Natural killer cell treated with Interleukin-12 subunit alpha and Interleukin-12 subunit beta and Interleukin-15 and Interleukin-18, amount 100 ng/mL, for 72 hours (primary cell): ENCODE results near the gene FHIT. TPM values are rescaled to one million over a fixed set of nuclear protein-coding genes. Genes with fewer than 3 reads are reported as not detected.
"Not testable (repeated sequence)": the region's sequence is repeated elsewhere in the genome, so short reads cannot be mapped to it uniquely, and the experiment has no call there.

Experiments used
- ATAC-seq, 2 donors: fragments of 150-1000 bp; cut with Tn5 transposase in 1 of 2; sonication (Bioruptor Pico), chemical (Tn5 transposase) in 1 of 2; 2 replicates each; pipeline ENCODE4 v1.10.0; 2021
- DNase-seq: peaks from one replicate; pipeline ENCODE4 v3.0.0; 2022; ENCODE audit warnings: low spot score
- H3K27ac Mint-ChIP-seq, 2 donors: 1 replicate in 1 of 2; 2 replicates in 1 of 2; pipeline ENCODE4 v1.8.0; 2022; ENCODE audit warnings: mixed read lengths in 2 of 2, mild to moderate bottlenecking in 1 of 2, moderate library complexity in 1 of 2
- H3K27me3 Mint-ChIP-seq, 2 donors: 1 replicate in 1 of 2; 2 replicates in 1 of 2; pipeline ENCODE4 v1.8.0; 2022; ENCODE audit warnings: mixed read lengths in 2 of 2
- H3K36me3 Mint-ChIP-seq: one replicate; pipeline ENCODE4 v1.8.0; 2022; ENCODE audit warnings: mixed read lengths
- H3K4me1 Mint-ChIP-seq, 2 donors: 1 replicate in 1 of 2; 2 replicates in 1 of 2; pipeline ENCODE4 v1.8.0; 2022; ENCODE audit warnings: low read depth in 2 of 2, mixed read lengths in 2 of 2, mild to moderate bottlenecking in 1 of 2
- H3K4me3 Mint-ChIP-seq: one replicate; pipeline ENCODE4 v1.8.0; 2022; ENCODE audit warnings: mixed read lengths
- H3K9me3 Mint-ChIP-seq: 2 replicates; pipeline ENCODE4 v1.8.0; 2022; ENCODE audit warnings: mixed read lengths
- total RNA-seq, 2 donors: library from RNA; stranded (reverse); gene quantifications; one replicate each; pipeline ENCODE4 v1.2.3, GENCODE V29; 2022

The FHIT gene
- total RNA-seq, 2 donors from 2014 or later: 2.4 to 3.0 TPM

DNA sequence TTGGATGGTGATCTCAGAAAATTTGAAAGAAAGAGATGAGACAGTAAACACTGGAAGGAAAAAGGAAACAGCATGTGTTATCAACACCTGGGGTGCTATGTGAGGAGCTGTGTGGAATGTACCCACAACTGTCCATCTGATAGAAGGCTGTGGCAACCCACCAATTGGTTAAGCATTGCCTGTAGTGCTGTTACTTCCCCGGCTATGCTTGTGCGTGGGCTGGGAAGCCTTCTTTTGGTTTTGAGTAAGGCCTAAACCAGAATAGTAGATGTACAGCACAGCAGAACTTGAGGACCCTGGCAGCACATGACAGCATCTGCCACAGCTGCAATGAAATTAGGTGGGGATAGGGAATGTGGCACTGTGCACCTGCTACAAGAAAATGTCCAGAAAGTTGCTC is 184.5 kb downstream of the FHIT start:
- H3K27ac Mint-ChIP-seq: no peak overlapping the region
- DNase-seq (no peak), ATAC-seq (no peak)
- no peaks in the 10 kb centered on the region for H3K27me3 Mint-ChIP-seq
- no peaks in the 10 kb centered on the region for H3K4me1 Mint-ChIP-seq
- no peaks in the 10 kb centered on the region for H3K36me3 Mint-ChIP-seq
- H3K9me3 Mint-ChIP-seq: no peaks in the 10 kb centered on the region
- H3K4me3 Mint-ChIP-seq: no peak overlapping the region

DNA sequence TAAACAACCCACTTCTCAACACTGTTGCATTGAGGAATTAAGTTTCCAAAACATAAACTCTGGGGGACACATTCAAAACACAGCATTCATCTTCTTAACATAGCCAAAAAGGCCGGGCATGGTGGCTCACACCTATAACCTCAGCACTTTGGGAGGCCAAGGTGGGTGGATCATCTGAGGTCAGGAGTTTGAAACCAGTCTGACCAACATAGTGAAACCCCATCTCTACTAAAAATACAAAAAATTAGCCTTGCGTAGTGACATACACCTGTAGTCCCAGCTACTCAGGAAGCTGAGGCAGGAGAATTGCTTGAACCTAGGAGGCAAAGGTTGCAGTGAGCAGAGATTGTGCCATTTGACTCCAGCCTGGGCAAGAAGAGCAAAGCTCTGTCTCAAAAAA is 185.0 kb downstream of the FHIT start:
- H3K9me3 Mint-ChIP-seq, H3K27ac Mint-ChIP-seq, ATAC-seq, H3K36me3 Mint-ChIP-seq, H3K4me3 Mint-ChIP-seq, H3K27me3 Mint-ChIP-seq, DNase-seq, H3K4me1 Mint-ChIP-seq: not testable (repeated sequence)

DNA sequence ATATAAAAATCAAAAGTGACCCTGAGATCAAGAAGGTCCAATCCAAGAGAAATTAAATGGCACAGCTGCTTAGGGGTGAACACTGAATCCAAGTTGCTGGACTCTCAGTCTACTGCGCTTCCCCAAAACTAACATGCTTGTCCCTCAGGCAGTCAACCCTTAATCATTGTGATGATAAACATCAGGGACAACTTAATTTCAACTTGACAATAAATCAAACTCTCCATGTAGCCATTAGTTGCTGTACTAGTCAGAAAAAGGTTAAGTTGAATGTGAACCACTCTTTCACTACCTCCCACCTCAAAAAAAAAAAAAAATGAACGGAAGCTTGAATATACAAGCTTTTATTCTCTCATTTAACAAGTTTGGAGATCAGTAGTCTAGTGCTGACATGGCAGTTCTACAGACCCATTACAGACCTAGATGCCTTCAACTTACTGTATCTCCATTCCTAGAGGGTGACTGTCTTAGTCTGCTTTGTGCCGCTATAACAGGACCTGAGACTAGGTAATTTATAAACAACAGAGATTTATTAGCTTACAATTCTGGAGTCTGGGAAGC is 185.7 kb downstream of the FHIT start:
- Mint-ChIP-seq H3K27me3 (no peaks in the 10 kb centered on the region), H3K27ac (no peak overlapping the region), H3K9me3 (no peaks in the 10 kb centered on the region), H3K4me1 (no peaks in the 10 kb centered on the region), H3K36me3 (no peaks in the 10 kb centered on the region), H3K4me3 (no peak overlapping the region)
- DNase-seq (no peak), ATAC-seq (no peak)

DNA sequence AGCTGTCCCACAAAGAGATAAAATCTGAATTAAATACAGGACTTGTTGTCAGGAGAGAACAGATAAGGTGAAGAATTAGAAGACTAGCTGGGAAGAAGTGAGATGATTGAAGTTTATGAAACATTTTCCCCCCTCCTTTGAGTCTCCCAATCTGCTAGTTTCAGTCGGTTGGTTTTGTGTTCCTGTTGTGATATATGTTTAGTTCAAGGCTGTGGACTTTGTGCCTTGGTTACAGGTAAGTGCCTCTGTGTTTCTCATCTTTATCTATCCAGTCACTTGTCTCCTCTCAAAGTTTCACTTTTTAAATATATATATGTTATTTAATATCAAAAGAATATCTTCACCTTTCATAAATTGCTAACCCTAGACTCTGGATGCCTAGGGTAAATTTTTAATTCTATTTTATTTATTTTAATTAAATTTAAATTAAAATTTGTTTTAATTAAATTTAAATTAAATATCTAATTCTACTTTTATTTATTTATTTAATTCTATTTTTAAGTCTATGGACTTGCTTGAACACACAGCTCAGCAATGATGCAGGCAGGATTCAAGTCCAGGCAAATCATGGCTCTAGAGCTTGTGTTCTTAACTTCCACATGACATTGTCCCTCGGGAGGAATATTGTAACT is 190.0 kb downstream of the FHIT start:
- ATAC-seq (no peak), DNase-seq (no peak)
- no peaks in the 10 kb centered on the region for H3K27me3 Mint-ChIP-seq
- H3K27ac Mint-ChIP-seq: no peak overlapping the region
- no peaks in the 10 kb centered on the region for H3K9me3 Mint-ChIP-seq
- no peaks in the 10 kb centered on the region for H3K36me3 Mint-ChIP-seq
- H3K4me1 Mint-ChIP-seq: no peaks in the 10 kb centered on the region
- no peak overlapping the region for H3K4me3 Mint-ChIP-seq

DNA sequence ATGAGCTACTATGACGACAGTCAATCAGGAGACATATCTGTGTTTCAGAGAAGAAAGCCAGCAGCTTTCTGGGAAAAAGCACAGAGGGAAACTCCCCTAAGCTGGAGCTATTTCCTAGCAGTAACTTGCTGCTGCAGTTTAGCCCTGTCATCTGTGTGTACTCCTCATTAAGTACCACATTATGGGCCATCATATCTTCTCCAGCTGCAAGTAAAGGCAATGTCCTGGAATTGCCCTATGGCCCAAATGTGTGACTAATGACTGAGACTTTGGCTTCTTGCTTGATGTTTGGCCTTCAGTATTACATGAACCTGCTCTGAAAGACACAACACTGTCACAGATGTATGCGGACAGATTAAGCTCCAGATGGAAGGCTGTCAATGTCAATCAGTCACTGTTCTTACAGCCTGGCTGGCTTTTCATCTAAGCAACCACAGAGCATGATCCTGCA is 190.8 kb downstream of the FHIT start:
- Mint-ChIP-seq H3K4me3 (no peak overlapping the region), H3K36me3 (no peaks in the 10 kb centered on the region), H3K9me3 (no peaks in the 10 kb centered on the region), H3K27me3 (no peaks in the 10 kb centered on the region), H3K4me1 (no peaks in the 10 kb centered on the region), H3K27ac (no peak overlapping the region)
- DNase-seq: no peak
- ATAC-seq: no peak

DNA sequence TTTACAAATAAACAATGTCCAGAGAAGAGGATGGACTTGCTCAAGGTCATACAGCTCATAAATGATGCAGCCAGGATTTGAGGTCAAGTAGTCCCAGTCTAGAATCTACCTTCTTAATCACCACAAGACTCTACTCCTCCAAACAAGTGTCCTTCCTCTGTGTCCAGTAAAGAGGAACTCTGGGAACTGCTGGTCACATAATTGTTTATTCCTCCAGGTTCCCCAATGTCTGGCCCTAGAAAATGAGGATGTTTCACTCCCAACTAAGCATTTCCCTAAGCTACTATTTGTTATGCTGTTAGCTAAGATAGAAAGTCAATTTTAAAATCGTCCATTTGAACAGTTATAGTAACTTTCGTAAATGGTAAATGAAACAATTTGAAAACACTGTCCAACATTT is 192.4 kb downstream of the FHIT start:
- DNase-seq (no peak), ATAC-seq (no peak)
- Mint-ChIP-seq H3K4me1 (no peaks in the 10 kb centered on the region), H3K27ac (no peak overlapping the region), H3K27me3 (no peaks in the 10 kb centered on the region), H3K9me3 (no peaks in the 10 kb centered on the region), H3K4me3 (no peak overlapping the region), H3K36me3 (no peaks in the 10 kb centered on the region)

DNA sequence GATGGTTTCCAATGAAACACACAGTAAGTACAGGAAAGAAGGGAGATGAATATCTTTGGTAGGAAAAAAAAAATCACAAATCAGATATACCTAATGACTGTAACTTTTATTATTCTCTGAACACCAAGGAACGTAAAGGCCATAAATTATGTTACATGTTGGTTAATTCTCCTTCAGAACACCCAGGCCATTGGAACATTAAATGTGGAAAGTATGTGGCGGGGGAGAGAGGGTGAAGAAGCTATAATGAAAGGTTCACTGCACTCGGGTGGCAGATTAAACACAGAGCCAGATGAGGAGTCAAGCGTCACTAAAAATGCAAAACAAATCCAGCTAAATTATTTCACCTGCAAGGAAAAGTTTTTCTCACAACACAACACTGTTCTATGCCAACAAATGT is 193.8 kb downstream of the FHIT start:
- no peak for DNase-seq

DNA sequence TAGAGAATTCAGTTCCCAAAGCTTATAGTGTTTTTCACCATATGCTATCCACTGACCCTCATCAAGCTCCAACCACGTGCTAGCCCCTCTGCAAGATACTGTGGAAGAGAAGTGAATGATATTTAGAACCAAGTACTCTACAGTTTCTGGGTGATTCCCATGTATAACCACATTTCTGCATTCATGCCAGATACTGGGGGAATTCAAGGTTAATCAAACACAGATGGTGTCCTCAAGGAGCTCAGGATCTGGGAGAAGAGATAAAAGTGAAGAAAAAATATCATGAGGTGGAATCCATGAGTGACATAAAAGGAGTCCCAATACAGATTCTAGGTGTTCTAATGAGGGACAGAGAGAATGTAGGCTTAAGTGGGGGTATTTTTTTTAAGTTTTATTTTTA is 195.8 kb downstream of the FHIT start:
- Mint-ChIP-seq H3K36me3 (no peaks in the 10 kb centered on the region), H3K4me1 (no peaks in the 10 kb centered on the region), H3K4me3 (no peak overlapping the region), H3K27me3 (no peaks in the 10 kb centered on the region), H3K27ac (no peak overlapping the region), H3K9me3 (no peaks in the 10 kb centered on the region)
- DNase-seq (no peak), ATAC-seq (no peak)

More for the DNA sequence above, 193.8 kb downstream of the FHIT start:
- H3K36me3 Mint-ChIP-seq: no peaks in the 10 kb centered on the region
- no peaks in the 10 kb centered on the region for H3K4me1 Mint-ChIP-seq
- H3K27me3 Mint-ChIP-seq: no peaks in the 10 kb centered on the region
- no peak overlapping the region for H3K4me3 Mint-ChIP-seq
- no peaks in the 10 kb centered on the region for H3K9me3 Mint-ChIP-seq
- no peak overlapping the region for H3K27ac Mint-ChIP-seq
- no peak for ATAC-seq

DNA sequence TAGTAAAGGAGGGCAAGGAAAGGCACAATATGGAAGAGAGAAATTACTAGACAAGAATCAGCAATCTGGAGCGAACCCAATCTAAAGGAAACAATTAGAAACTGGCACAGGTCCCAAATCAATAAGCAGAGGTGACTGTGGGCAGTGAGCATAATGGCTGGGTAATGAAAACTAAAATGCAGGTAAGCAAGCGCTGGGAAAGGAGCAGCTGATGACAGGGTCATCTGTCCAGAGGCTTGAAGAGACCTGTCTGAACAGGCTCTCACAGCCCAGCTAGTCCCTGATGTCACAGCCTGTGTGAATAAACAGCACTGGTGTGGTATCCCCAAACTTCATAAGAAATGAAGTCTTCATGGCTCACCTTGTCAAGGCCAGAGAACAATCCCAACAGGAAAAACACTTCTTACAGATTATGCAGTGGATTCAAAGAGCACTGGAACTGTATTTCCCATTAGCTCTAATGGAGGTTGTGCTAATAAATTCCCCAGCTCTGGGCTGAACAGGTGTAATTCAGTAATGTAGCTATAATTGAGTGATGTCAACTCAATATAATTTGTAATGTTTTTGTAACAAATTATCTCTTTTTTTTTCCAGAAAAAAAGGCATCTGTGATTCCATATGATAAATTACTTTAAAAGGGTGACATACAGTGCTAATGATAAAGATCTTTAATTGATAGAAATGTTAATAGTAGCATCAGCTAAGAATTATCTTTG is 197.3 kb downstream of the FHIT start:
- no peak for ATAC-seq
- no peaks in the 10 kb centered on the region for H3K27me3 Mint-ChIP-seq
- H3K27ac Mint-ChIP-seq: no peak overlapping the region

DNA sequence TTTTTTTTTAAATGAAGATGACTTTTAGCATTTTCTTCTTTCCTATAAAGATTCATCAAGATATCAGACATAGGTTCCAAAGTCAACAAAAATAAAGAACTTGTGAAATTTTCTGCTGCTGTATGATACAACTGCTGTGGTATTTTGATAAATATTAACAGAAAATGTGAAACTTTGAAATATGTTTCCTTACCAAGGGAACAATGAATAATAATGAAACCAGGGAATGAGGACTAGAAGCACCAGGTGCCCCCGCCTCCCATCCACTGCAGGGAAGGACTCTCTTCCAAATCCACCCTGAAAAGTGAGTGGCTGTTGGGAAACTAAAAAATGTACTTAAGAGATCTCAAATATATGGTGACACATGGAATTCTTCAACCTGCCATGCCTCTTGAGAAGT is 198.4 kb downstream of the FHIT start:
- Mint-ChIP-seq H3K4me1 (no peaks in the 10 kb centered on the region), H3K36me3 (no peaks in the 10 kb centered on the region), H3K27me3 (no peaks in the 10 kb centered on the region), H3K9me3 (no peaks in the 10 kb centered on the region), H3K27ac (no peak overlapping the region), H3K4me3 (no peak overlapping the region)
- DNase-seq: no peak
- no peak for ATAC-seq

More for the DNA sequence above, 197.3 kb downstream of the FHIT start:
- Mint-ChIP-seq H3K4me1 (no peaks in the 10 kb centered on the region), H3K4me3 (no peak overlapping the region), H3K9me3 (no peaks in the 10 kb centered on the region), H3K36me3 (no peaks in the 10 kb centered on the region)
- DNase-seq: no peak

DNA sequence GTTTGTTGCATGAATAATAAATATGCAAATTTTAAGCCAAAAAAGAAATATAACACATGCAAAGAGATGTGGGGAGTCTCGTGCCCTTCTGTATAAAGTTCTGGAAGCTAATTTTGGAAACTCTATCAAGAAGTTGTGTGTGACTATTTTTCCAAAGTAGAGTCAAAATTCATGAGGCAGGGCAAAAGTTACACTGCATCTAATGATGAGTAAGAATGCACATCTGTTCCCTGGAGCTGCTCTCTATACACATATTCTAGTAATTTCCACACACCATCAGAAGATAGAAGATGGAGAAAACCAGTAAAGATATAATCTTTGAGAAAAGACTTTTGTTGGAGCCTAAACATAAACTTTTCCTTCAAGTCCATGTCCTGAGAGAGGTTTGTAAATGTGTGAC is 199.6 kb downstream of the FHIT start:
- ATAC-seq (no peak), DNase-seq (no peak)
- H3K27ac Mint-ChIP-seq: no peak overlapping the region
- H3K27me3 Mint-ChIP-seq: no peaks in the 10 kb centered on the region
- no peaks in the 10 kb centered on the region for H3K36me3 Mint-ChIP-seq
- no peak overlapping the region for H3K4me3 Mint-ChIP-seq
- peaks cover 3% of the 10 kb centered on the region for H3K9me3 Mint-ChIP-seq
- no peaks in the 10 kb centered on the region for H3K4me1 Mint-ChIP-seq

DNA sequence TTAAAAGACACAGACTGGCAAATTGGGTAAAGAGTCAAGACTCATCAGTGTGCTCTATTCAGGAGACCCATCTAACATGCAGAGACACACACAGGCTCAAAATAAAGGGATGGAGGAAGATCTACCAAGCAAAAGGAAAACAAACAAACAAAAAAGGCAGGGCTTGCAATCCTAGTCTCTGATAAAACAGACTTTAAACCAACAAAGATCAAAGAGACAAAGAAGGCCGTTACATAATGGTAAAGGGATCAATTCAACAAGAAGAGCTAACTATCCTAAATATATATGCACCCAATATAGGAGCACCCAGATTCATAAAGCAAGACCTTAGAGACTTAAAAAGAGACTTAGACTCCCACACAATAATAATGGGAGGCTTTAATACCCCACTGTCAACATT is 206.1 kb downstream of the FHIT start:
- not testable (repeated sequence) for DNase-seq, H3K36me3 Mint-ChIP-seq, H3K27me3 Mint-ChIP-seq, ATAC-seq, H3K9me3 Mint-ChIP-seq, H3K27ac Mint-ChIP-seq, H3K4me3 Mint-ChIP-seq, H3K4me1 Mint-ChIP-seq

DNA sequence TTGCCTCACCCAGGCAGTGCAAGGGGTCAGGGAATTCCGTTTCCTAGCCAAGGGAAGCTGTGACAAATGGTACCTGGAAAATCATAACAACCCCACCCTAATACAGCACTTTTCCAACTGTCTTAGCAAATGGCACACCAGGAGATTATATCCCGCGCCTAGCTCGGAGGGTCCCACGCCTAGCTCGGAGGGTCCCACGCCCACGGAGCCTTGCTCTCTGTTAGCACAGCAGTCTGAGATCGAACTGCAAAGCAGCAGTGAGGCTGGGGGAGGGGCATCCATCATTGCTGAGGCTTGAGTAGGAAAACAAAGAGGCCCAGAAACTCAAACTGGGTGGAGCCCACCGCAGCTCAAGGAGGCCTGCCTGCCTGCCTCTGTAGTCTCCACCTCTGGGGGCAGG is 208.1 kb downstream of the FHIT start:
- no peak overlapping the region for H3K27ac Mint-ChIP-seq
- H3K4me3 Mint-ChIP-seq: no peak overlapping the region
- no peaks in the 10 kb centered on the region for H3K27me3 Mint-ChIP-seq
- no peaks in the 10 kb centered on the region for H3K4me1 Mint-ChIP-seq
- H3K36me3 Mint-ChIP-seq: peaks cover 5% of the 10 kb centered on the region
- ATAC-seq (no peak), DNase-seq (no peak)
- peaks cover 6% of the 10 kb centered on the region for H3K9me3 Mint-ChIP-seq

DNA sequence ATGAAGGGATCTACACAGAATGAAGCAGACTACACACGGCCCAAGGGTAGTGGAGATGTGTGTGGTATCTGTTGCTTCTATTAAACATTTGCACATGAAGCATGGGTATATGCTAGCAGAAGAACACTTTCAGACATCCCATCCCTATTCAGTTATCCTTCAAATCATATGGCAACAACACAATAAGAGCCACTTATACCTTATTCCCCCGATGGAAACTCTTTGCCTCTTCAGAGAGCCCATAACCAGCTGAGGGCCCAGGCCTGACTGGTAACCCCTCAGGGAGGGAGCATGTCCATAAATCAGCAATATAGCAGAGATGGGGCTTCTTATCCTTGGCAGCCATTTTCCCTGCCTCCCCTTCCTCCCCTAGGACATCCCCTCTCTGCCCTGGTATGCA is 210.6 kb downstream of the FHIT start:
- peaks cover 5% of the 10 kb centered on the region for H3K36me3 Mint-ChIP-seq
- ATAC-seq: no peak
- H3K27me3 Mint-ChIP-seq: no peaks in the 10 kb centered on the region
- no peak for DNase-seq
- no peak overlapping the region for H3K27ac Mint-ChIP-seq
- H3K4me3 Mint-ChIP-seq: no peak overlapping the region
- H3K9me3 Mint-ChIP-seq: peaks cover 6% of the 10 kb centered on the region
- H3K4me1 Mint-ChIP-seq: no peaks in the 10 kb centered on the region
